ENCODE data around the gene HOXC12. TPM values are rescaled to one million over a fixed set of nuclear protein-coding genes. Genes with fewer than 3 reads are reported as not detected.

Gene HOXC12, protein sequence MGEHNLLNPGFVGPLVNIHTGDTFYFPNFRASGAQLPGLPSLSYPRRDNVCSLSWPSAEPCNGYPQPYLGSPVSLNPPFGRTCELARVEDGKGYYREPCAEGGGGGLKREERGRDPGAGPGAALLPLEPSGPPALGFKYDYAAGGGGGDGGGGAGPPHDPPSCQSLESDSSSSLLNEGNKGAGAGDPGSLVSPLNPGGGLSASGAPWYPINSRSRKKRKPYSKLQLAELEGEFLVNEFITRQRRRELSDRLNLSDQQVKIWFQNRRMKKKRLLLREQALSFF
- not detected for total RNA-seq
- polyA plus RNA-seq = 0.04 TPM

DNA sequence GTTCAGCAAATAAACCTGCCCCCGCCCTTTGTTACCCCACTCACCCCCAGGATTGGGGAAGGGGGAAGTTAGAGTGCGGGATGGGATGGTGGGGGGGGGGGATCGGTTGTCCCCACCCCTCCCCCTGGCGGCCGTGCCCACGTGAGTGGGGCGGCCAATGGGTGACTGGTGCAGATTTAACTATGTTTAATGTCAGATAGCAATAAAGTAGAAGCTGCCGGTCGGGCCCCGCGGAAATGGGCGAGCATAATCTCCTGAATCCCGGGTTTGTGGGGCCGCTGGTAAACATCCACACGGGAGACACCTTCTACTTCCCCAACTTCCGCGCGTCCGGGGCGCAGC lies at the start of gene HOXC12:
Gene HOXC12 (plus strand): TSS at position 210 of the 342 bp plus-strand sequence. CDS start 27 bp downstream, at position 237.
- no peaks in the 10 kb centered on the region for H3K4me1 ChIP-seq (ENCODE audit: insufficient read depth)
- no peak within 1 kb of the TSS for H3K4me3 ChIP-seq (ENCODE audit: low read depth, low read length)
- WGBS = 2% methylated on average over 20 of the region's 20 CpGs
- no peak for DNase-seq (ENCODE audit: extremely low spot score)
- no peak within 1 kb of the TSS for H3K27ac ChIP-seq (ENCODE audit: low read depth)
- no peaks in the 10 kb centered on the region for H3K36me3 ChIP-seq (ENCODE audit: insufficient read depth)

- Histone ChIP-seq H3K27ac (ENCODE audit: low read depth) (no peak overlapping the region), H3K36me3 (ENCODE audit: insufficient read depth) (no peaks in the 10 kb centered on the region), H3K4me1 (ENCODE audit: insufficient read depth) (no peaks in the 10 kb centered on the region), H3K4me3 (ENCODE audit: low read depth, low read length) (no peak overlapping the region)
- 71% methylated on average over 3 of the region's 3 CpGs for WGBS
- DNase-seq (ENCODE audit: extremely low spot score) = no peak
Observed at GRCh38 chr12:53907103-53907502, 47.6 kb upstream of the HOXC12 start.

DNA sequence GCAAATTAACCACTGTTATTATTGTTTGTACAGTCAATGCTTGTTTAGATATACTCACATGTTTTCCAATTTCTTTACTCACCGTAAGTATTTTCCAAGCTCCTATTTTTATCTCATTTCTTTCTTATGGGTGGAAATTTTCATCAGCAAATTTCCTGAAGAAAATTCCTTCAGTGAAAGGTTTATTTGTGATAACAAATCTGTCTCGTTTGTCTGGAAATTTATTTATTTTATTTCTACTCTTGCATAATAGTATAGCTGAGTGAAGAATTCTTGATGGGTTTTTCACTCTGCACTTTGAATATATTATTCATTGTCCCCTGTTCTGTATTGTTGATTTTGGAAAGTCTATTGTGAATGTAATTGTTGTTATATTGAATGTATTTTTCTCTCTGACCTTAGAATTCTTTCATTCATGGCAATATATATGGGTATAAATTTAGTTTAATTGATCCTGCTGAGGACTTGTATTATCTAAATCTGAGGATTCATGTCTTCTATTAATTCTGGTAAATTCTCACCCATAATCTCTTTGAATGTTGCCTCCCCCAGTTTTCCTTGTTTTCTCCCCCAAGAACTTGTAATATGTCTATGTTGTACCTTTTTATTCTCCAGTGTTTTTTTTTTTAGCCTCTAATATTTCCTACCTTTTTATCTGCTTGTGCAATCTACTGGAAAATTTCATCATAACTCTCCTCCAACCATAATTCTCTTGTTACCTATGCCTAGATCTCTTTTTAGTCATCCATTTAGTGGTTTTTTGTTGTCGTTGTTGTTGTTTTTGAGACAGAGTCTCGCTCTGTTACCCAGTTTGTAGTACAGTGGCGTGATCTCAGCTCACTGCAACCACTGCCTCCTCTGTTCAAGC lies 37.7 kb upstream of the HOXC12 start:
- no peak for DNase-seq (ENCODE audit: extremely low spot score)
- Histone ChIP-seq H3K4me1 (ENCODE audit: insufficient read depth) (no peaks in the 10 kb centered on the region), H3K4me3 (ENCODE audit: low read depth, low read length) (no peak overlapping the region), H3K36me3 (ENCODE audit: insufficient read depth) (no peaks in the 10 kb centered on the region), H3K27ac (ENCODE audit: low read depth) (no peak overlapping the region)
- 72% methylated on average over 5 of the region's 5 CpGs for WGBS

- Histone ChIP-seq H3K27ac (ENCODE audit: low read depth) (no peak overlapping the region), H3K36me3 (ENCODE audit: insufficient read depth) (no peaks in the 10 kb centered on the region), H3K4me1 (ENCODE audit: insufficient read depth) (no peaks in the 10 kb centered on the region), H3K4me3 (ENCODE audit: low read depth, low read length) (no peak overlapping the region)
- WGBS = 41% methylated on average over 2 of the region's 2 CpGs
- DNase-seq (ENCODE audit: extremely low spot score) = no peak
Observed at GRCh38 chr12:53924521-53925405, 29.9 kb upstream of the HOXC12 start.

DNA sequence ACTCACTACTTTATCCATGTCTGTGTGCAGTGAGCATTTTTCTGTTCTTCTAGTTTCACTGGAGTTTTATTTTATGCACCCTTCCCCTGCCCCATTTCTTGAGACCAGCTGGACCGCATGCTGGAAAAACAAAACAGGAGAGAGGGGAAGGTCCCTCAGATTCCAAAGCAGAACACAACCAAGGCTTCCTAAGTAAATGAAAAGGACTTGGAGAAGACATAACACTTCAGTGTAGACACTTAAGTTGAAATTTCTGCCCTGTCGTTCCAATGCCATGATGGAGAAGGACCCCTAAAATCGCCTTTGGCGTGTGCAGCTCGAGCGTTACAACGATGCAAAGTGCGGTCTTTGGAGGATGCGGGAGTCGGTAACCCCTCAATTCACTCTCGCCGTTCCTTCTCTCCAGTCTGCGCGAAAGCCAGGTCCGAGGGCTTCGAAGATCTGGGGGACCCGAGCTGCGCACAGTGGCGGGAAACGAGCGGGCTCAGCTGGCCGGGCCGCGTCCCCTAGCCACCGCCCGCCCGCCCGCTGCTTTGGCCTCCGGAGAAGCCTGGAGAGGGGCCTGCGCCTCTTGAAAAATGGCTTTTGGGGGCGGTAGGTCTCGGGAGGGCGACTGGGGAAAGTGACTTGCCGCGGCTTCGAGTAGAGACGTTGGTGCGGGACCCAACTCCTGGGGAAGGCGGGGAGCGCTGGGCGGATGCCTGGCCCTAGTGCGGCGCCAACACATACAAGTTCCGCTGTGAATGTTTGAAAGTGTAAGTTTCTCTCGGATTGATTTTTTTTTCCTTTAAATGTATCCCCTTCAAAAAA lies 27.3 kb upstream of the HOXC12 start:
- H3K4me1 ChIP-seq (ENCODE audit: insufficient read depth) = no peaks in the 10 kb centered on the region
- no peak overlapping the region for H3K27ac ChIP-seq (ENCODE audit: low read depth)
- 5% methylated on average over 45 of the region's 45 CpGs for WGBS
- no peaks in the 10 kb centered on the region for H3K36me3 ChIP-seq (ENCODE audit: insufficient read depth)
- DNase-seq (ENCODE audit: extremely low spot score) = no peak
- H3K4me3 ChIP-seq (ENCODE audit: low read depth, low read length) = no peak overlapping the region

- Histone ChIP-seq H3K4me3 (ENCODE audit: low read depth, low read length) (no peak overlapping the region), H3K36me3 (ENCODE audit: insufficient read depth) (no peaks in the 10 kb centered on the region), H3K27ac (ENCODE audit: low read depth) (no peak overlapping the region), H3K4me1 (ENCODE audit: insufficient read depth) (no peaks in the 10 kb centered on the region)
- WGBS = 5% methylated on average over 31 of the region's 31 CpGs
- no peak for DNase-seq (ENCODE audit: extremely low spot score)
Observed at GRCh38 chr12:53928054-53928835, 26.5 kb upstream of the HOXC12 start.

DNA sequence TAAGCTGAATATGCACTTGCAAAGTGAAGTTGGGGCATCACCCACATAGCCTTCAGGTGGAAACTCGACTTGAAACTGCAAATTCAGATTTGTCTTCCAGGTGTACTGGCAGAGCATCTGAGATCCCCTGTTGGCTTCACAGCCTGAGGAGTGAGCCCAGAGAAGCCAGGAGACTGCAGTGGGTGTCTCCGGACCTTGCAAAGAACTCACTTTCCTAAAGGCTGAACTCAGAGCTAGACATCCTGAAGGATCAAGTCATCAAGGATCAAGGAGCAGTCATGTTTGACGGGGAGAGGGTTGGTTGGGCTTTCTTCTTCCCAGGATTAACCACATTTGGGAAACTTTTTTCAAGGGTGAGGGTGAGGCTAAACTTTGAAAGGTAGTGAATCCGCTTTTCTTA lies 25.2 kb upstream of the HOXC12 start:
- WGBS = 20% methylated on average over 4 of the region's 4 CpGs
- Histone ChIP-seq H3K4me3 (ENCODE audit: low read depth, low read length) (no peak overlapping the region), H3K36me3 (ENCODE audit: insufficient read depth) (no peaks in the 10 kb centered on the region), H3K27ac (ENCODE audit: low read depth) (no peak overlapping the region), H3K4me1 (ENCODE audit: insufficient read depth) (no peaks in the 10 kb centered on the region)
- no peak for DNase-seq (ENCODE audit: extremely low spot score)

DNA sequence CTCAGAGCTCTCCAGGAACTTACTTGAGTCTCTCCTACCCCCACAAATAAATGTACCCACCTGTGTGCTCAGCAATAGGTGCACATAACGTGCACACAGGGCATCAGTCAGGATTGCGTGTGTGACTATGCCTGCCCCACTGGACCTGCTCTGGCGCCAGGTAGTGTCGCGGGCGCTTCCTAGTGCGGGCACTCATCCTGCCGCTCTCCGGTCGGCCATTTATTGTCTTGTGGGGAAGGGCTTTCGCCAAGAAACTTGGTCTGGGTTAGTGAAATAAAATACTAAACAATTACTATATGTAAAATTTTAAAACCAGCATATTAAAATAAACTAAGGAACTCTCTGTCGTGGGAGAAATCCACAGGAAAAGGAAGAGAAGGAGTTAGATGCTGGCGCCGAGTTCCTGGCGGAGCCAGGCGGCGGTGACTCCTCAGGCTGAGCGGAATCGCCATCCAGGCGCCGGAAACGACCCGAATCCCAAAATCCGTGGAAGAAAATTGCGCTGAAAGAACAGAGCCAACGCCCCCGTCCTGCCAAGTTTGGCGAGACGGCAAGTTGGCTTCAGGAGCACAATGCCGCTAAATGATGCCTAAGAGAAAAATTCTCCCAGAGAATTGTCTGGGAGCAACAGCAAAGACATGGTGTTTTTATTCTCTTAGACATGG lies 24.0 kb upstream of the HOXC12 start:
- H3K27ac ChIP-seq (ENCODE audit: low read depth) = no peak overlapping the region
- no peak overlapping the region for H3K4me3 ChIP-seq (ENCODE audit: low read depth, low read length)
- H3K4me1 ChIP-seq (ENCODE audit: insufficient read depth) = no peaks in the 10 kb centered on the region
- DNase-seq (ENCODE audit: extremely low spot score) = no peak
- 5% methylated on average over 30 of the region's 30 CpGs for WGBS
- H3K36me3 ChIP-seq (ENCODE audit: insufficient read depth) = no peaks in the 10 kb centered on the region

DNA sequence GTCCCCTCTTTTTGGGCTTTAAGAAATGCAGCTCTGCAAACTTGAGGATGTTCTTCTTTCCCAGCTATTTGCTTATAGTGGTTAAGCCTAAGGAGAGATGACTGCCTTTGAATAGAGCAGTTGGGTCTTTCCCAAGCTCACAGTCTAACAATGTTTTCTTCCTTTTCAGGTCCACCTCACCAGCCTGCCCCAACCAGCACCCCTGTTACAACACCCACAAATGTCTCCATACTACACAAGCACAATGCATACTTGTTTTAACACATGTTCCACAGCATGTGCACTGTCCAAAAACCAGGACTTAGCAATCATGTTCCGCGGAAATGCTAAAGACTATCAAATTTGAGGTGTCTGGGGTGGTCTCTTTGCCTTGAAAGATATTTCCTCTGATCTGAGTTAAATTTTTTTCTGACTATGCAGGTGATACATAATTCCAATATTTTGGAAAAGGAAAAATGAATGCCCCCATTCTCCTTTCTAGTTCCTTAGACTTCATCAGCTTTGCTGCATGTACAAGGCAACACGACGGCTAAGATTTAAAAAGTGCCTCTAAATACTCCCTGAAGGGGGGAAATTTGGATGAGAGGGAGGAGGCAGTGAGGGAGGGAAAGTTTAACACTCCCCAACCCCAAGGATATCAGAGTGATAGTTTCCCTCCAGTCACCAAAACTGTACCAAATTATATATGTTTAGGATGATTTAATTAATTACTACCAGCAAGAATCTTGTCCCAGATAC lies 22.7 kb upstream of the HOXC12 start:
- Histone ChIP-seq H3K27ac (ENCODE audit: low read depth) (no peak overlapping the region), H3K4me1 (ENCODE audit: insufficient read depth) (no peaks in the 10 kb centered on the region), H3K4me3 (ENCODE audit: low read depth, low read length) (no peak overlapping the region), H3K36me3 (ENCODE audit: insufficient read depth) (no peaks in the 10 kb centered on the region)
- DNase-seq (ENCODE audit: extremely low spot score) = no peak
- 41% methylated on average over 4 of the region's 4 CpGs for WGBS

DNA sequence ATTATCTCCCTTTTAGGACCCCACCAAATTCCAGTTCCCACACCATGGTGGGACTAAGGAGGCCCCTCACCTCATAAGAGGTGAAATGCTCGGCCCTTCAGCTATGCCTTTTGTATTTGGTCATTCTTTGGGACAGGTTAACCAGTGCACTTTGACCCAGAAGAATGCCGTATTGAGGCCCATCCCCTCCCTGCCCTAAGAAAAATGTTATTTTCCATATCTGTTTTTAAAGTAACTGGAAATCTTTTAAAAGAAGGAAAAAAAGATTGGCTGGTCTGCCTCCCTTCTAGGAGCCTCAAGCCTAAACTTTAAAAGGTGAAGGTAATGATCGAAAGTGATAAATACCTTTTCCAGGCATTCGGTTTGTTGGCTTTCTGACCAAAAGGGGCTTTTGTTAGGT lies 21.8 kb upstream of the HOXC12 start:
- no peaks in the 10 kb centered on the region for H3K36me3 ChIP-seq (ENCODE audit: insufficient read depth)
- no peak overlapping the region for H3K27ac ChIP-seq (ENCODE audit: low read depth)
- 56% methylated on average over 4 of the region's 4 CpGs for WGBS
- DNase-seq (ENCODE audit: extremely low spot score) = no peak
- no peaks in the 10 kb centered on the region for H3K4me1 ChIP-seq (ENCODE audit: insufficient read depth)
- H3K4me3 ChIP-seq (ENCODE audit: low read depth, low read length) = no peak overlapping the region

DNA sequence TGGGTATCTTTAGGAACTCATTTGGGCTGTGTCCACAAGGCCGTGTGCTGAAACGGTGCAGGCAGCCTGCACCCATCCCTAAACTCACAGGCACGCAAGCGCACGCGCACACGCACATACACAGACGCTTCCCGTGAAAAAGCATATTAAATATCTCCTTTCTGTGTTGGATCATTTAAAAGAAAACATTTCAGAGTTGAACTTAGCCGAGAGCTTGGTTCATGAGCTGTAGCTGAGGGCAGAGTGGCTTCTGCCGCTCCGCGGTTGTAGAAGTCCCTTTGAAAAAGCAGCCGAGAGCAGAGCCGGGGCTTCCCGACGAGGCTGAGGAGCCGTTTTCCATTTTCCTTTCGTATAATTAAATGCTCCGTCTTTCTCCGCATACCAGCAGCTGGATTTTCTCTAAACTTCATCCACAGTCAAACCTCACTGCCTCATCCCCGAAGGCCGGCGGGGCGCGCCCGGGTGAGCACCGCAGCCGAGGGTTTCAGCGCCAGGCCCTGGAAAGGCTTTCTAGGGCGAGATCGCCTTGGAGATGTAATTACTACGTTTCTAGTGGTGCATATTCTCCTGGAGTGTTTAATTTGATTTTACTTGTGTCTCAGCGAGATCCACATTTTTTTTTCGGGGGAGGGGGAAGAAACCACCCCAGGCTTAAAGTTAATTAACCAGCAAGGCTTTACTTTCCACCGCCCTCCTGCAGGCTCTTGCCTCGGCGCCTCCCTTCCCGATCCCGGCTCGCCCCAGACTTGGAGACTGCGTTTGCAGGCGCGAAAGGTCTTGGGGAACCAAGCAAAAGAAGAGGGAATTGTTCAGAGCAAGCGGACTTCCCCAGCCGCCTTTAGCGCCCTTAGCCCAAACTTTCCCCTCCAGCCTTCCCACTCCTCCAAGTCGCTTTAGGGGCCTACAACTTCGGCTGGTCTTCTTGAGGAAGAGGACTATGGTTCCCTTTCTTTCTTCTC lies 19.0 kb upstream of the HOXC12 start:
- Histone ChIP-seq H3K4me3 (ENCODE audit: low read depth, low read length) (no peak overlapping the region), H3K36me3 (ENCODE audit: insufficient read depth) (no peaks in the 10 kb centered on the region), H3K27ac (ENCODE audit: low read depth) (no peak overlapping the region), H3K4me1 (ENCODE audit: insufficient read depth) (no peaks in the 10 kb centered on the region)
- DNase-seq (ENCODE audit: extremely low spot score) = no peak
- 12% methylated on average over 49 of the region's 49 CpGs for WGBS
